H1 (cell line): ENCODE data around the gene TTC31. TPM values are rescaled to one million over a fixed set of nuclear protein-coding genes. Genes with fewer than 3 reads are reported as not detected.

Experiments used
- CBX5 ChIP-seq: fragments of 300-800, 300-1000 bp; sonication (generic); IDR thresholded peaks from 2 replicates; pipeline ENCODE4 v1.7.1; 2016; ENCODE audit warnings: antibody characterized with exemption, low read length, low read depth
- SUZ12 ChIP-seq: fragments of 200-600 bp; sonication (generic); IDR thresholded peaks from 2 replicates; pipeline ENCODE4 v1.6.1; 2012; ENCODE audit warnings: mild to moderate bottlenecking, inconsistent platforms, low read length, moderate library complexity, mixed read lengths
- polyA plus RNA-seq, 7 experiments: library from polyadenylated mRNA; depleted of rRNA in 3 of 7; stranded (reverse) in 5 of 7; unstranded in 2 of 7; fragments of >200 nt in 5 of 7; fragments of 200-250 nt in 2 of 7; gene quantifications; 1 replicate in 5 of 7; 2 replicates in 1 of 7; 4 replicates in 1 of 7; pipeline versions ENCODE4 v1.2.1 to v1.2.3, GENCODE V29; 2011 to 2013; ENCODE audit warnings: missing spikeins in 2 of 7, mixed read lengths in 2 of 7
- total RNA-seq: library from RNA; stranded (reverse); fragmentation: NEBNext Ultra II Directional; extraction: Animal tissue kit (Norgen Biotek cat#: 25700); gene quantifications from 2 replicates; pipeline ENCODE4 v1.2.1, GENCODE V29; 2021

The TTC31 gene
- total and polyA plus RNA-seq, 2 of the 8 experiments (the other 6 are each of a cell fraction or from before 2014, with no cell fraction given) = 28.8 to 29.9 TPM

- TF ChIP-seq CBX5 (no peak), SUZ12 (no peak)
Measured at GRCh38 chr2:74522516-74522915, 39.6 kb downstream of the TTC31 start (continued).
